Neuronal stem cell (in vitro differentiated cells): ENCODE measurements around the gene DLG2.

Experiments used
- DNase-seq: peaks from one replicate; pipeline ENCODE4 v3.0.0-alpha.2; 2013; ENCODE audit warnings: low spot score
- H2AFZ ChIP-seq: one replicate; pipeline ENCODE4 v1.6.1; 2013; ENCODE audit warnings: mild to moderate bottlenecking, low read length, inconsistent platforms
- H2AK5ac ChIP-seq: 2 replicates; pipeline ENCODE4 v1.6.1; 2013; ENCODE audit warnings: low read depth, mild to moderate bottlenecking, inconsistent platforms, low read length, moderate library complexity, mixed read lengths
- H2BK120ac ChIP-seq: 2 replicates; pipeline ENCODE4 v1.6.1; 2013; ENCODE audit warnings: low read depth, mild to moderate bottlenecking, inconsistent platforms, low read length, moderate library complexity, mixed read lengths
- H2BK12ac ChIP-seq: one replicate; pipeline ENCODE4 v1.6.1; 2013; ENCODE audit warnings: low read length, inconsistent platforms
- H2BK15ac ChIP-seq: 2 replicates; pipeline ENCODE4 v1.6.1; 2013; ENCODE audit warnings: mild to moderate bottlenecking, low read length, inconsistent platforms, mixed read lengths
- H2BK5ac ChIP-seq: one replicate; pipeline ENCODE4 v1.6.1; 2013; ENCODE audit warnings: inconsistent platforms, mild to moderate bottlenecking, low read length, moderate library complexity
- H3K14ac ChIP-seq: one replicate; pipeline ENCODE4 v1.6.1; 2013; ENCODE audit warnings: low read length, inconsistent platforms
- H3K18ac ChIP-seq: 2 replicates; pipeline ENCODE4 v1.6.1; 2013; ENCODE audit warnings: low read length, inconsistent platforms
- H3K23ac ChIP-seq: 2 replicates; pipeline ENCODE4 v1.6.1; 2013; ENCODE audit warnings: low read depth, mild to moderate bottlenecking, mixed read lengths, low read length, inconsistent platforms; ENCODE audit not compliant: poor library complexity
- H3K27ac ChIP-seq: replicated peaks from 3 replicates; pipeline ENCODE4 v1.5.1; 2013; ENCODE audit warnings: low read length, inconsistent platforms
- H3K27me3 ChIP-seq, 3 experiments: 2 replicates each; pipeline ENCODE4 v1.6.1; 2013; ENCODE audit warnings: low read length in 3 of 3, mild to moderate bottlenecking in 2 of 3, inconsistent platforms in 1 of 3, low read depth in 1 of 3, mixed read lengths in 1 of 3, moderate library complexity in 1 of 3; ENCODE audit not compliant: control insufficient read depth in 3 of 3, insufficient read depth in 3 of 3
- H3K36me3 ChIP-seq, 2 donors: replicated peaks in 1 of 2; 2 replicates each; pipeline ENCODE4 v1.6.1; 2013; ENCODE audit warnings: low read length in 2 of 2; ENCODE audit not compliant: control insufficient read depth in 2 of 2, insufficient read depth in 2 of 2
- H3K4ac ChIP-seq: 2 replicates; pipeline ENCODE4 v1.6.1; 2013; ENCODE audit warnings: inconsistent platforms, mild to moderate bottlenecking, low read length, moderate library complexity
- H3K4me1 ChIP-seq, 2 donors: 1 replicate in 1 of 2; 2 replicates in 1 of 2; pipeline ENCODE4 v1.6.1; 2013; ENCODE audit warnings: low read length in 2 of 2, low read depth in 1 of 2; ENCODE audit not compliant: control insufficient read depth in 2 of 2, insufficient read depth in 1 of 2
- H3K4me2 ChIP-seq: one replicate; pipeline ENCODE4 v1.6.1; 2013; ENCODE audit warnings: mild to moderate bottlenecking, low read length, inconsistent platforms; ENCODE audit not compliant: insufficient read depth, poor library complexity, severe bottlenecking
- H3K4me3 ChIP-seq, 2 donors: 2 replicates each; pipeline ENCODE4 v1.5.1; 2013; ENCODE audit warnings: low read length in 2 of 2, mild to moderate bottlenecking in 2 of 2, inconsistent platforms in 1 of 2, moderate library complexity in 1 of 2
- H3K79me1 ChIP-seq: one replicate; pipeline ENCODE4 v1.6.1; 2013; ENCODE audit warnings: low read depth, mild to moderate bottlenecking, inconsistent platforms, low read length, moderate library complexity
- H3K9ac ChIP-seq: one replicate; pipeline ENCODE4 v1.6.1; 2013; ENCODE audit warnings: mild to moderate bottlenecking, low read depth, low read length, inconsistent platforms; ENCODE audit not compliant: poor library complexity
- H3K9me3 ChIP-seq, 2 donors: replicated peaks in 1 of 2; 2 replicates each; pipeline versions ENCODE3 to v1.6.1; 2013; ENCODE audit warnings: low read length in 2 of 2, mild to moderate bottlenecking in 2 of 2, inconsistent platforms in 1 of 2, low read depth in 1 of 2, mixed read lengths in 1 of 2, moderate library complexity in 1 of 2; ENCODE audit not compliant: control insufficient read depth in 2 of 2, insufficient read depth in 1 of 2
- H4K8ac ChIP-seq: one replicate; pipeline ENCODE4 v1.6.1; 2013; ENCODE audit warnings: low read depth, mild to moderate bottlenecking, inconsistent platforms, low read length, moderate library complexity
- H4K91ac ChIP-seq: one replicate; pipeline ENCODE4 v1.6.1; 2013; ENCODE audit warnings: low read length, low read depth, mild to moderate bottlenecking, inconsistent platforms; ENCODE audit not compliant: poor library complexity
- WGBS, 2 donors: extraction: QIAGEN DNeasy Blood & Tissue Kit; methylation state at CpG; one replicate each; pipeline ENCODE4 v1.1.7; 2013; ENCODE audit warnings: missing lambda C conversion rate in 2 of 2, mixed read lengths in 1 of 2; ENCODE audit not compliant: insufficient read length in 2 of 2, insufficient replicate concordance in 1 of 2; ENCODE audit errors: extremely low coverage in 2 of 2; 5-methylcytosine and 5-hydroxymethylcytosine counted together

Gene DLG2

DNA sequence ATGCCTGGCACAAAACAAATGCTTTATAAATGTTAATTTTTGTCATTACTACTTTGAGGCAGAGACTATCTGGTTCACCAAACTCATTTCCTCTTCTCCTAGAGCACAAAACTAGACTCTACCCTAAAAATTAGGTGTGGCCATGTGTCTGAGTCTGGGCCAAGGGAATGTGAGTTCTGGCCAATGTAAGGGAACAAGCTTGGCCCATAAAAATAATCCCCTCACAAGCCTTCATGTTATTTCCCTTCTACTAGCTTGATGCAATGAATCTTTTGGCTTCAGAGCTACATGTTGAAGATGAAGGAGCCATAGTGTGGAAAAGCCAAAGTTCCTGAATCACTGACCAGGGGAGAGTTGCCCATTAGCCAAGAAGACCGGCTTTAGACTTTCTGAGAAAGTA is 1934.5 kb downstream of the DLG2 start:
- H3K36me3 ChIP-seq, result no peaks in the 10 kb centered on the region
- H3K4ac ChIP-seq, result no peak overlapping the region
- no peaks in the 10 kb centered on the region for H3K27me3 ChIP-seq
- no peak overlapping the region for H2BK5ac ChIP-seq
- H3K23ac ChIP-seq, result no peak overlapping the region
- H2AFZ ChIP-seq, result no peak overlapping the region
- H2BK120ac ChIP-seq, result no peak overlapping the region
- H3K14ac ChIP-seq, result no peak overlapping the region
- no peak overlapping the region for H2BK12ac ChIP-seq
- H3K4me2 ChIP-seq, result no peak overlapping the region
- H3K27ac ChIP-seq, result no peak overlapping the region
- H3K9ac ChIP-seq, result no peak overlapping the region
- H4K8ac ChIP-seq, result no peak overlapping the region
- H3K9me3 ChIP-seq, result no peaks in the 10 kb centered on the region
- H2AK5ac ChIP-seq, result no peak overlapping the region
- H3K18ac ChIP-seq, result no peak overlapping the region
- no peak for DNase-seq
- no peak overlapping the region for H4K91ac ChIP-seq
- H3K4me1 ChIP-seq, result peaks cover 11 to 24% of the 10 kb centered on the region in 2 donors
- no CpG with 5 or more reads among the region's 1 CpG for WGBS, 2 donors
- no peaks in the 10 kb centered on the region for H3K79me1 ChIP-seq
- no peak overlapping the region for H2BK15ac ChIP-seq
- no peak overlapping the region for H3K4me3 ChIP-seq

DNA sequence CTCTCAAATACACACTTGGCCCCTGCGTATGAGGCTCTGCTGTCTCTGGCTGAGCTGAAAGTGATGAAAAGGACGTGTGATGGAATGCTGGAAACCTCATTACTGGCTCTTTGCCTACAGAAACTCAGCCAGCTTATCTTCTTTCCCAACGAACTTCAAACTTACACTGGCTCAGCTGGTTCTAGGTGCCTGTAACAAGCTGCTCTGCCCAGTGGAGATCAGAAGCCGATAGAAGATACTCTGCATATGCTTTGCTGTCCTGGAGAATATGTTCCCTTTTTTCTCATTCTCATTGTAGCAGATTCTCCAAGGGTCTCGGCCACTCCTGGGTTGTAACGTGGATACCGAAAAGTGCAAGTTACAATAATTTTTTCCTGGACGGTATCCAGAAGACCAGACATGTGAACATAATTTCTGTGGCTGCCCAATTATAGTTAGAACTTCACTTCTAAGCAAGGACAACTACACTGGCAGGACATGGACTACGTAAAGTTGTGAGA is 1935.6 kb downstream of the DLG2 start:
- Histone ChIP-seq H3K4me1 (peaks cover 11 to 24% of the 10 kb centered on the region in 2 donors), H2AK5ac (no peak overlapping the region), H2BK12ac (no peak overlapping the region), H3K9ac (no peak overlapping the region), H3K23ac (no peak overlapping the region), H3K27me3 (no peaks in the 10 kb centered on the region), H2BK5ac (no peak overlapping the region), H3K4me3 (no peak overlapping the region), H3K4ac (no peak overlapping the region), H2BK15ac (no peak overlapping the region), H4K8ac (no peak overlapping the region), H3K9me3 (no peaks in the 10 kb centered on the region), H3K79me1 (no peaks in the 10 kb centered on the region), H2BK120ac (no peak overlapping the region), H3K4me2 (no peak overlapping the region), H3K18ac (no peak overlapping the region), H3K27ac (no peak overlapping the region), H4K91ac (no peak overlapping the region), H3K36me3 (no peaks in the 10 kb centered on the region), H3K14ac (no peak overlapping the region), H2AFZ (peak overlapping the region; percentile 48)
- WGBS, 2 donors, result no CpG with 5 or more reads among the region's 9 CpGs
- no peak for DNase-seq

DNA sequence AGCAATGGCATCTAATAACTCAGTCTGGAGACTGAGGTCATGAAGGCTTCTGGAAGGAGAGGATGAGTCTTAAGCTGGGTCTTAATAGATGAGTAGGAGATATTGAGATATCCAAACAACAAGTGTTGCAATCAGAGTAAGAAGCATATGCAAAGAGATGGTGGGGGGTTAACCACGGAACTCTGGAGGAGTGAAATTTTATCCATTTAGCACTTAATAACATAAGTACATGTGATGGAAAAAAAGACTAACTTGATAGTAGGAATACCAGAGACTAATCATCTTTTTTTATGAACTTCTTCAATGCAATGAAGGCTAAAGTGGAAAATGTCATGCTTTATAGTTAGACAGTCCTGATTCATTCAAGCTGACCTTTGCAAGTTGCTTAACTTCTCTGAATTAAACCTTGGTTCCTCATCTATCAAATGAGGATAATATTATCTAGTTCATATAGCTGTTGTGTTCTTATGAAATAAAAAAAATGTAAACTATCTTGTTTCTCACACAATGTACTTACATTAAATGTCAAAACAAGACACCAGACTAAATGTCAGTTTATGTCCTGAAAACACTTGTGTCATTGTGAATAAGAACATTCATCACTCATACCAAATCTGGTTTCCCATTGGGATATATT is 1937.9 kb downstream of the DLG2 start:
- Histone ChIP-seq H3K9me3 (no peaks in the 10 kb centered on the region), H3K27ac (no peak overlapping the region), H3K9ac (no peak overlapping the region), H3K4me1 (peaks cover 12 to 22% of the 10 kb centered on the region in 2 donors), H4K91ac (no peak overlapping the region), H3K18ac (no peak overlapping the region), H2AK5ac (no peak overlapping the region), H2AFZ (no peak overlapping the region), H3K14ac (no peak overlapping the region), H2BK120ac (no peak overlapping the region), H3K79me1 (no peaks in the 10 kb centered on the region), H3K27me3 (no peaks in the 10 kb centered on the region), H4K8ac (no peak overlapping the region), H3K4me2 (no peak overlapping the region), H3K23ac (no peak overlapping the region), H2BK5ac (no peak overlapping the region), H3K36me3 (no peaks in the 10 kb centered on the region), H3K4ac (no peak overlapping the region), H2BK12ac (no peak overlapping the region), H3K4me3 (no peak overlapping the region), H2BK15ac (no peak overlapping the region)
- no peak for DNase-seq
- WGBS, 2 donors, result no CpG with 5 or more reads among the region's 1 CpG

DNA sequence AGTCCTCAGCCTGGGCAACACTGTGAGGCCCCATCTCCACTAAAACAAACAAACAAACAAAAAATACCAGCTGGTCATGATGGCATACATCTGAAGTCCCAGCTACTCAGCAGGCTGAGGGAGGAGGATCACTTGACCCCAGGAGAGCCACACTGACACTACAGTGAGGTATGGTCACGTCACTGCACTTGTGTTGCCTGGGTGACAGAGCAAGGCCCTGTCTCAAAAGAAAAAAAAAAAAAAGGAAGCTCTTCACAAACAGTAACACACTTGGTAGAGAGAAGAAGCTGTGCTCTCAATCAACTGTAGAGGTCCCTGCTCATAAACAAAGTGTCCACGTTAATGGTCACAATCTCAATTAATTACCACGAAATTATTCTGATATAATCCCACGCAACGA is 1939.4 kb downstream of the DLG2 start:
- Histone ChIP-seq H3K4ac (no peak overlapping the region), H3K79me1 (no peaks in the 10 kb centered on the region), H3K27ac (no peak overlapping the region), H3K14ac (no peak overlapping the region), H3K27me3 (no peaks in the 10 kb centered on the region), H3K4me2 (no peak overlapping the region), H3K9ac (no peak overlapping the region), H2BK12ac (no peak overlapping the region), H4K8ac (no peak overlapping the region), H2BK5ac (no peak overlapping the region), H2BK15ac (no peak overlapping the region), H3K9me3 (no peaks in the 10 kb centered on the region), H2AFZ (no peak overlapping the region), H3K36me3 (no peaks in the 10 kb centered on the region), H2BK120ac (no peak overlapping the region), H2AK5ac (no peak overlapping the region), H3K4me1 (peaks cover 3 to 8% of the 10 kb centered on the region in 2 donors), H3K4me3 (no peak overlapping the region), H4K91ac (no peak overlapping the region), H3K23ac (no peak overlapping the region), H3K18ac (no peak overlapping the region)
- DNase-seq, result no peak
- WGBS, 2 donors, result no CpG with 5 or more reads among the region's 5 CpGs
